Breast epithelium (tissue), 3 donors: ENCODE results near the gene TEAD1.

Experiments used
- POLR2A ChIP-seq: fragments of 450-650 bp; IDR thresholded peaks from one replicate; pipeline ENCODE4 v1.6.1; 2016; ENCODE audit warnings: antibody characterized with exemption, mild to moderate bottlenecking, moderate library complexity
- TF ChIP-seq, protein P1 (sequence below), 3 donors: fragments of 450-650 bp; IDR thresholded peaks; one replicate each; pipeline ENCODE4 v1.5.1; 2016 to 2017; ENCODE audit warnings: antibody characterized with exemption in 3 of 3, mild to moderate bottlenecking in 3 of 3, moderate library complexity in 3 of 3

- TF ChIP-seq, protein P1, sequence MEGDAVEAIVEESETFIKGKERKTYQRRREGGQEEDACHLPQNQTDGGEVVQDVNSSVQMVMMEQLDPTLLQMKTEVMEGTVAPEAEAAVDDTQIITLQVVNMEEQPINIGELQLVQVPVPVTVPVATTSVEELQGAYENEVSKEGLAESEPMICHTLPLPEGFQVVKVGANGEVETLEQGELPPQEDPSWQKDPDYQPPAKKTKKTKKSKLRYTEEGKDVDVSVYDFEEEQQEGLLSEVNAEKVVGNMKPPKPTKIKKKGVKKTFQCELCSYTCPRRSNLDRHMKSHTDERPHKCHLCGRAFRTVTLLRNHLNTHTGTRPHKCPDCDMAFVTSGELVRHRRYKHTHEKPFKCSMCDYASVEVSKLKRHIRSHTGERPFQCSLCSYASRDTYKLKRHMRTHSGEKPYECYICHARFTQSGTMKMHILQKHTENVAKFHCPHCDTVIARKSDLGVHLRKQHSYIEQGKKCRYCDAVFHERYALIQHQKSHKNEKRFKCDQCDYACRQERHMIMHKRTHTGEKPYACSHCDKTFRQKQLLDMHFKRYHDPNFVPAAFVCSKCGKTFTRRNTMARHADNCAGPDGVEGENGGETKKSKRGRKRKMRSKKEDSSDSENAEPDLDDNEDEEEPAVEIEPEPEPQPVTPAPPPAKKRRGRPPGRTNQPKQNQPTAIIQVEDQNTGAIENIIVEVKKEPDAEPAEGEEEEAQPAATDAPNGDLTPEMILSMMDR (IDR thresholded peaks at IDR 0.05), result no peak
- TF ChIP-seq POLR2A, result no peak
Measured at GRCh38 chr11:12777208-12777874, 103.1 kb downstream of the TEAD1 start.
